PC-9 (cell line): Measurements from ENCODE around the gene RAP2B. TPM values are rescaled to one million over a fixed set of nuclear protein-coding genes. Genes with fewer than 3 reads are reported as not detected.

Experiments used
- BruUV-seq: library from RNA; stranded (reverse); fragments of 400-500 nt; replicated peaks from 2 replicates; lab custom pipeline; 2021; lab: Mats Ljungman, UMichigan
- CTCF ChIA-PET: fragments of 300-600 bp; sonication (Branson Sonifier 250); formaldehyde crosslinking; loops from one replicate; lab custom pipeline; 2022; ENCODE audit warnings: antibody characterized with exemption; lab: Charles Lee
- POLR2A ChIA-PET: fragments of 300-600 bp; sonication (Branson Sonifier 250); formaldehyde crosslinking; loops from one replicate; lab custom pipeline; 2022; ENCODE audit warnings: antibody characterized with exemption; ENCODE audit not compliant: unreplicated experiment; lab: Charles Lee
- DNase-seq, 2 experiments: peaks; one replicate each; pipeline versions ENCODE4 v3.0.0 to v3.0.0-alpha.2; 2015 to 2022; ENCODE audit warnings: mixed read lengths in 1 of 2
- H2AFZ ChIP-seq: fragments of 200-600 bp; sonication (generic); 2 replicates; pipeline ENCODE4 v1.8.1; 2017; ENCODE audit warnings: antibody characterized with exemption
- H3F3A ChIP-seq: fragments of 200-600 bp; sonication (generic); 2 replicates; pipeline ENCODE4 v1.8.1; 2017; ENCODE audit warnings: antibody characterized with exemption, mild to moderate bottlenecking, low read depth; ENCODE audit not compliant: insufficient read depth
- H3K27ac ChIP-seq: fragments of 200-600 bp; sonication (generic); 2 replicates; pipeline ENCODE4 v1.6.1; 2016; ENCODE audit warnings: mixed run types
- H3K27me3 ChIP-seq: fragments of 200-600 bp; sonication (generic); 2 replicates; pipeline ENCODE4 v1.6.1; 2016; ENCODE audit warnings: low read depth, mixed run types; ENCODE audit not compliant: insufficient read depth
- H3K36me3 ChIP-seq: fragments of 200-600 bp; sonication (generic); 2 replicates; pipeline ENCODE4 v1.6.1; 2016; ENCODE audit warnings: low read depth, mixed run types
- H3K4me1 ChIP-seq: fragments of 200-600 bp; sonication (generic); replicated peaks from 2 replicates; pipeline ENCODE4 v1.6.1; 2016; ENCODE audit warnings: mixed run types; ENCODE audit not compliant: insufficient read depth
- H3K4me2 ChIP-seq: fragments of 200-600 bp; sonication (generic); 2 replicates; pipeline ENCODE4 v1.6.1; 2017; ENCODE audit warnings: mixed run types
- H3K4me3 ChIP-seq: fragments of 200-600 bp; sonication (generic); 2 replicates; pipeline ENCODE4 v1.6.1; 2016; ENCODE audit warnings: mixed run types
- H3K79me2 ChIP-seq: fragments of 200-600 bp; sonication (generic); 2 replicates; pipeline ENCODE4 v1.6.1; 2017; ENCODE audit warnings: low read depth, mixed run types
- H3K9me2 ChIP-seq: fragments of 200-600 bp; sonication (generic); 2 replicates; pipeline ENCODE4 v1.8.1; 2017; ENCODE audit warnings: mild to moderate bottlenecking; ENCODE audit not compliant: insufficient read depth
- H3K9me3 ChIP-seq: fragments of 200-600 bp; sonication (generic); 2 replicates; pipeline ENCODE4 v1.8.1; 2016; ENCODE audit warnings: low read depth; ENCODE audit not compliant: insufficient read depth
- H4K20me1 ChIP-seq: fragments of 200-600 bp; sonication (generic); 2 replicates; pipeline ENCODE4 v1.8.1; 2017; ENCODE audit not compliant: insufficient read depth
- EZH2 ChIP-seq: fragments of 200-600 bp; sonication (generic); IDR thresholded peaks from 2 replicates; pipeline ENCODE4 v1.8.0; 2017; ENCODE audit warnings: antibody characterized with exemption, low read depth
- intact Hi-C: fragments of 100-400 bp; cut with micrococcal nuclease; formaldehyde crosslinking; loops from one replicate; pipeline ENCODE4 v1.10.0; 2022; ENCODE audit not compliant: unreplicated experiment
- total RNA-seq: library from RNA; stranded (reverse); gene quantifications from 2 replicates; pipeline ENCODE4 v1.2.3, GENCODE V29; 2021
- TF ChIP-seq, protein P1 (sequence below): fragments of 200-600 bp; sonication (generic); conservative IDR thresholded peaks from 2 replicates; pipeline ENCODE4 v1.6.1; 2017; ENCODE audit warnings: mixed run types, antibody characterized with exemption, mild to moderate bottlenecking, moderate library complexity

Gene RAP2B
- total RNA-seq, 1 experiment from 2014 or later, result 31.1 TPM

DNA sequence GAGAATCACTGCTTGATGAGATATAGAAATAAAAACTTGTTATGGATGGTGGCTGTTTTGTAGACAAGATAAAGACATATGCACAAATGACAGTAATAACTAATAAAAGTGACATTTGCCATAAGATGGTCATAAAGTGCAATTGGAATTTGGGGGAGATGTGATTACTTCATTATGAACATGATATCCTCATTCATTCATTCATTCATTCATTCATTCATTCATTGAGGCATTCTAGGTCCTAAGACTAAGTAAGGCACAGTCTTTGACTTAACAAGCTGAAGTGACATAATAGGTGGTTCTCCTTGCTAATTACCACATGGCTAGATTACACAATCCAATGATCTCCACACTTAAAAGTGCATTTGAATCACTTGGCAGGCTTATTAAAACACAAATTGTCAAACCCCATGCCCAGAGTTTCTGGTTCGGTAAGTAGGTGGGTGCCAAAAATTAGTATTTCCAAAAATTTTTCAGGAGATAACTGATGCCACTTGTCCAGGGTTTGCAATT is 18.9 kb downstream of the RAP2B start:
- Histone ChIP-seq H3F3A (no peaks in the 10 kb centered on the region), H3K4me2 (no peak overlapping the region), H3K79me2 (no peaks in the 10 kb centered on the region), H3K9me3 (no peaks in the 10 kb centered on the region), H3K4me3 (no peak overlapping the region), H3K27ac (no peak overlapping the region), H3K4me1 (no peaks in the 10 kb centered on the region), H3K9me2 (no peaks in the 10 kb centered on the region), H3K36me3 (no peaks in the 10 kb centered on the region), H2AFZ (no peak overlapping the region), H4K20me1 (no peaks in the 10 kb centered on the region), H3K27me3 (no peaks in the 10 kb centered on the region)
- TF ChIP-seq, protein P1, sequence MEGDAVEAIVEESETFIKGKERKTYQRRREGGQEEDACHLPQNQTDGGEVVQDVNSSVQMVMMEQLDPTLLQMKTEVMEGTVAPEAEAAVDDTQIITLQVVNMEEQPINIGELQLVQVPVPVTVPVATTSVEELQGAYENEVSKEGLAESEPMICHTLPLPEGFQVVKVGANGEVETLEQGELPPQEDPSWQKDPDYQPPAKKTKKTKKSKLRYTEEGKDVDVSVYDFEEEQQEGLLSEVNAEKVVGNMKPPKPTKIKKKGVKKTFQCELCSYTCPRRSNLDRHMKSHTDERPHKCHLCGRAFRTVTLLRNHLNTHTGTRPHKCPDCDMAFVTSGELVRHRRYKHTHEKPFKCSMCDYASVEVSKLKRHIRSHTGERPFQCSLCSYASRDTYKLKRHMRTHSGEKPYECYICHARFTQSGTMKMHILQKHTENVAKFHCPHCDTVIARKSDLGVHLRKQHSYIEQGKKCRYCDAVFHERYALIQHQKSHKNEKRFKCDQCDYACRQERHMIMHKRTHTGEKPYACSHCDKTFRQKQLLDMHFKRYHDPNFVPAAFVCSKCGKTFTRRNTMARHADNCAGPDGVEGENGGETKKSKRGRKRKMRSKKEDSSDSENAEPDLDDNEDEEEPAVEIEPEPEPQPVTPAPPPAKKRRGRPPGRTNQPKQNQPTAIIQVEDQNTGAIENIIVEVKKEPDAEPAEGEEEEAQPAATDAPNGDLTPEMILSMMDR, result no peak
- no peak for TF ChIP-seq EZH2
- POLR2A ChIA-PET, result no interaction called here
- DNase-seq, result no peak
- CTCF ChIA-PET, result no interaction called here
- intact Hi-C loops, result no loop called here
- no TSS peak for BruUV-seq

DNA sequence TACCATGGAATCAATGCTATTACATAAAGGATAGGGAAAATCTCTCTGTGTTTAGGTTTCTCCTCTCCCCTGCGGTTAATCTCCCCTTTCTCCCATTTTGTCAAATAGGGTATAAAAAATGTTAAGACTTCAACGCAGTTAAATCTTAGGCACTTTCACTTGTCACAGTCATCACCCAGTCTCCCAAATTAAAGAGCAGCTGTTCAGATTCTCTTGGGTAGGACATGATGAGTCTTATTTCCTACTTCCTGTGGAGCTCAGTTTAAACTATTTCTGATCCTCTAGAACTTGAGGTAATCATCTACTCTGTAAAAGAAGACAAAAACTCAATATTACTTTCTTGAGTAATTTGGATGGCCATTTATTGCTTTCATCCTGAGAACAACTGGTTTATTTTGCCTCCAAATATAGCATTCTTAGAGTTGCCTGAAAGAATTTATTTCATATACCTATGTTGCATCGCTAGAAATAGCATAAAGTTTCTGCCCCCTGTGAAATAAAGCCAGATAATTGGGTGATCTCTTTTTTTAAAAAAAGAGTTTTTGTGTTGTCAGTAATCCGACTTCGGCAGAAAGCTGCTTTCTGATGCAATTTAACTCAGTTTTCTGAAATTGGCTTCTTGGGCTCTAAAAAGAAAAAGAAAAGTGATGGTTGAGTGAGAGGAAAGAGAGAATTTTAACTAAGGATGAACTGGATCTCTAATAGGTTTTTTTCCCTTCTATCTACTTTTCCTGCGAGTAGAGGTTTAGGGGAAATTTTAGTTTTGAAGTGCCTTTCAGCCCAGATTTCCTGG is 20.7 kb downstream of the RAP2B start:
- Histone ChIP-seq H4K20me1 (no peaks in the 10 kb centered on the region), H3K27ac (no peak overlapping the region), H3K27me3 (no peaks in the 10 kb centered on the region), H3K4me3 (no peak overlapping the region), H3K4me1 (no peaks in the 10 kb centered on the region), H2AFZ (no peak overlapping the region), H3K79me2 (no peaks in the 10 kb centered on the region), H3F3A (no peaks in the 10 kb centered on the region; the same call in 1 of the 2 replicates), H3K36me3 (no peaks in the 10 kb centered on the region), H3K9me3 (no peaks in the 10 kb centered on the region), H3K4me2 (no peak overlapping the region), H3K9me2 (no peaks in the 10 kb centered on the region; the same call in 1 of the 2 replicates)
- ChIA-PET POLR2A (no interaction called here), CTCF (interaction anchor here (0.8 kb wide), 1 partner anchor 39 kb away, joined by 4 read pairs; no protein-coding TSS in a partner anchor)
- intact Hi-C loops, result no loop called here
- DNase-seq, result no peak
- BruUV-seq, result no TSS peak
- TF ChIP-seq, protein P1, result no peak
- no peak for TF ChIP-seq EZH2

DNA sequence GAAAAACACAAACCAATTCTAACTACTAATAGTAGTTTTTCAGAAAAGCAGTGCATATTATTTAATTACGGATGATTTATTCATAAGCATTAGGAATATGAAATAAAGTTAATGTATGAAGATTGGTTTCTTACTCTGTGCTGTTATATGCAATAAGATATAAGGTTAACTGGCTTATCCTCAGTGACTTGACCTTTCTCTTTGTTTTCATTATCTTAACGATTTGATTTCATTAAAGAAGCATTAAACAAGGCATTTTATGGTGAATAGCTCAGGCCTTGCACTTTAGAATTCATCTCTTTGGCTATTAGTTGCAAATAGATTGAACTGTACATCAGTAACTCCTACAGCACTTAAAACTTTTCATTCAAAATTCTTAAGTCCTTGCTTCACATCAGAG is 28.9 kb downstream of the RAP2B start:
- POLR2A ChIA-PET, result no interaction called here
- H2AFZ ChIP-seq, result no peak overlapping the region
- intact Hi-C loops, result no loop called here

More for the DNA sequence above, 28.9 kb downstream of the RAP2B start:
- Histone ChIP-seq H3K9me2 (no peaks in the 10 kb centered on the region; the same call in 1 of the 2 replicates), H3K36me3 (no peaks in the 10 kb centered on the region), H3K4me1 (no peaks in the 10 kb centered on the region), H3K4me2 (no peak overlapping the region), H3F3A (no peaks in the 10 kb centered on the region; the same call in 1 of the 2 replicates), H3K27ac (no peak overlapping the region), H3K27me3 (no peaks in the 10 kb centered on the region), H4K20me1 (no peaks in the 10 kb centered on the region), H3K4me3 (no peak overlapping the region), H3K9me3 (no peaks in the 10 kb centered on the region), H3K79me2 (no peaks in the 10 kb centered on the region)
- TF ChIP-seq EZH2, result no peak
- TF ChIP-seq, protein P1, result no peak
- no TSS peak for BruUV-seq
- no peak for DNase-seq
- CTCF ChIA-PET, result no interaction called here
